ENCODE measurements around the gene CLINT1. TPM values are rescaled to one million over a fixed set of nuclear protein-coding genes. Genes with fewer than 3 reads are reported as not detected.

Gene CLINT1
- total RNA-seq, 1 donor, result 78.6 TPM

DNA sequence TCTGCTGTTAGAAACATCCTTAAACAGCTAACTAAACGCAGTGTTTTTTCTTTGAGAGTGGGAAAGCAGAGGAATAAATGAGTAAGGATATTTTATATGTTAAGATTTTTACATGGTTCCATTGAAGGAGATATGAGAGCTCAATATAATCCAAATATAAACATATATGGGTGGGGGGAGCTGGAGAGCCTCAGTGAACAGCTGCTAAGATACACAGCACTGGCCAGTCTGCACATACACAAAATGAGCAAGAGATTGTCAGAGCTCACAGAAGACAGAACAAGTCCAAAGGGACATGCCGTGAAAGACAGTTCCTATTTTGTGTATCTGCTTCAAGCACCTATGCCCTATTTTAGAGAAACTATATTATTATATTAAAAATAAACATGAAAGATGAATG lies 46.9 kb downstream of the CLINT1 start:
- TF ChIP-seq, protein P1, sequence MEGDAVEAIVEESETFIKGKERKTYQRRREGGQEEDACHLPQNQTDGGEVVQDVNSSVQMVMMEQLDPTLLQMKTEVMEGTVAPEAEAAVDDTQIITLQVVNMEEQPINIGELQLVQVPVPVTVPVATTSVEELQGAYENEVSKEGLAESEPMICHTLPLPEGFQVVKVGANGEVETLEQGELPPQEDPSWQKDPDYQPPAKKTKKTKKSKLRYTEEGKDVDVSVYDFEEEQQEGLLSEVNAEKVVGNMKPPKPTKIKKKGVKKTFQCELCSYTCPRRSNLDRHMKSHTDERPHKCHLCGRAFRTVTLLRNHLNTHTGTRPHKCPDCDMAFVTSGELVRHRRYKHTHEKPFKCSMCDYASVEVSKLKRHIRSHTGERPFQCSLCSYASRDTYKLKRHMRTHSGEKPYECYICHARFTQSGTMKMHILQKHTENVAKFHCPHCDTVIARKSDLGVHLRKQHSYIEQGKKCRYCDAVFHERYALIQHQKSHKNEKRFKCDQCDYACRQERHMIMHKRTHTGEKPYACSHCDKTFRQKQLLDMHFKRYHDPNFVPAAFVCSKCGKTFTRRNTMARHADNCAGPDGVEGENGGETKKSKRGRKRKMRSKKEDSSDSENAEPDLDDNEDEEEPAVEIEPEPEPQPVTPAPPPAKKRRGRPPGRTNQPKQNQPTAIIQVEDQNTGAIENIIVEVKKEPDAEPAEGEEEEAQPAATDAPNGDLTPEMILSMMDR (IDR thresholded peaks at IDR 0.05; ENCODE audit: insufficient read depth, low read length), result no peak
- H3K4me3 ChIP-seq (ENCODE audit: low read depth, low read length), result no peak overlapping the region
- DNase-seq (ENCODE audit: low read depth), result no peak

DNA sequence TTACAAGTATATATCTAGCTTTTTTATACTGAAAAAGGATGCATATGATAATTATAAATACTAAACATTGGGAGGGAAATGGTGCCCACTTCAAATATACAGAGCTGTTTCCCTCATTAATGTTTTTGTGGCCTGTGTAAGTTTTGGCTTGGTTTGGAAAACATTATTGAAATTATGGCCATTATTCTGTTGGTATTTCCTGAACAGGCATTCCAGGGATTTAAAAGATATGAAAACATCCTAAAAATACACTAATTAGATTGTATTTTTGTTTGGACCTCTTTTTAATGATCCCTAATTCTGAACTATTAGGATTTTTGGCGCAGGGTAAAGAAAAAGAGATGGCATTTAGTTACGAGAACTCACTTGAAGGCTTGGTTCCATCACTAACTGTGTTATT lies 50.9 kb downstream of the CLINT1 start:
- DNase-seq (ENCODE audit: low read depth), result no peak
- no peak overlapping the region for H3K4me3 ChIP-seq (ENCODE audit: low read depth, low read length)
- TF ChIP-seq, protein P1 (IDR thresholded peaks at IDR 0.05; ENCODE audit: insufficient read depth, low read length), result no peak

DNA sequence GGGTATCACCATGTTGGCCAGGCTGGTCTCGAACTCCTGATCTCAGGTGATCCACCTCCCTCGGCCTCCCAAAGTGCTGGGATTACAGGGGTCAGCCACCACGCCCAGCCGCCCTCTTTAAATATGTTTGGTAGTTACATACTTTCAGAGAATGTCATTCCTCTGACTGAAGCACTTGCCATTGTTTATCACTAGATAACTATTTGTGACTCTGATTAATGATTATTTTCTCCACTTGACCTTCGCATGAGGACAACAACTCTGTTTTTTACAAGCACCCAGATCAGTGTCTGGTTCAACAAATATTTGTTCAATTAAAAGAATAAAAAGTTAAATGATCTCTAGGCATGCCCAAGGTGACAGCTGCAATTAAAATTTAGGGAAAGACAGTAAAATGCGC lies 56.2 kb downstream of the CLINT1 start:
- TF ChIP-seq, protein P1 (IDR thresholded peaks at IDR 0.05; ENCODE audit: insufficient read depth, low read length), result no peak
- no peak for DNase-seq (ENCODE audit: low read depth)
- H3K4me3 ChIP-seq (ENCODE audit: low read depth, low read length), result no peak overlapping the region

DNA sequence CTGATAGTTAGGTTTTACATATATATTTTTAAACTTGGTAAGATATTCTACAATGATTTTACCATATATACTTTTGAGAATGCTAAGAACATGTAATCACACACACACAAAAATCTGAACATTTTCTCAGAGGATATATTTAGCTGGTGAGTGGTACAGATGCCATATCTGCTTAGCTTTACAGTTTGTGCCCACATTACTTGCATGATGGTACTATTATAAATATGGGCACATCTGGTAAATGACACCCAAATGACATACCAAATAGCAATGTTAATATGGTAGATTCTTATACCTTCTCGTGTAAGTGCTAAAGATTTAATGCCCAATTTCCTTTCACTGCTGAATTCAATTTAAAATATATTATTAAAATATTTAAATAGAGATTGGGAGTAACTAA lies 58.8 kb downstream of the CLINT1 start:
- no peak overlapping the region for H3K4me3 ChIP-seq (ENCODE audit: low read depth, low read length)
- TF ChIP-seq, protein P1 (IDR thresholded peaks at IDR 0.05; ENCODE audit: insufficient read depth, low read length), result no peak
- no peak for DNase-seq (ENCODE audit: low read depth)

DNA sequence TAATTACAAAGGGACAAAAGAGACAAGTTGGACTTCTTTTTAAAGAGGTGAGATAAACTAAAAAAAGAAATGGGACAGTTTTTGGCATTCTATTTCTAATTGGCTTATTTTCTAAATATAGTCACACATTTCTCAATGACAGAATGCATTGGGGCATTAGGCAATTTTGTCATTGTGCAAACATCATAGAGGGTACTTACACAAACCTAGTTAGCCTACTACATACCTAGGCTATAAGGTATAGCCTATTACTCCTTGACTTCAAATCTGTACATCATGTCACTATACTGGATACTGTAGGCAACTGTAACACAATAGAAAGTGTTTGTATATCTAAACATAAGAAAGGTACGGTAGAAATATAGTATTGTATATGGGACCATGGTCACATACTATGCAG lies 59.4 kb downstream of the CLINT1 start:
- H3K4me3 ChIP-seq (ENCODE audit: low read depth, low read length), result no peak overlapping the region
- no peak for DNase-seq (ENCODE audit: low read depth)
- TF ChIP-seq, protein P1 (IDR thresholded peaks at IDR 0.05; ENCODE audit: insufficient read depth, low read length), result no peak

DNA sequence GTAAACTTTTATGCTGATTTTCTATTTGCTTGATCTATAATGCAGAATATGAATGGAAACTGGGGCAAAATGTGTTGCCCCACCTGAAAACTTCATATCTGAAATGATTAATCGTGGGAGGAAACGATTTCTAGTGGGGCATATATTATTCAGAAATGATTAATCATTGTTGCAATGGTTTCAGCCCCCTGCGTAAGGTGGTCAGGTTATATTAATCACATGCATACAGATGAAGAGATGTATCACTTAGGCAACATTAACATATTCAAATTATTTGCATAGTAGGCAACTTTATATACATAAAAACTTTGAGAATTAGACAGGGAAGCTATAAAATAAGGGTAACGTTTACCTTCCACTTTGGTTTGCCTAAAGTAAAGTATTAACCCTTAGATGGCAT lies 65.6 kb downstream of the CLINT1 start:
- no peak overlapping the region for H3K4me3 ChIP-seq (ENCODE audit: low read depth, low read length)
- DNase-seq (ENCODE audit: low read depth), result no peak
- TF ChIP-seq, protein P1 (IDR thresholded peaks at IDR 0.05; ENCODE audit: insufficient read depth, low read length), result no peak

DNA sequence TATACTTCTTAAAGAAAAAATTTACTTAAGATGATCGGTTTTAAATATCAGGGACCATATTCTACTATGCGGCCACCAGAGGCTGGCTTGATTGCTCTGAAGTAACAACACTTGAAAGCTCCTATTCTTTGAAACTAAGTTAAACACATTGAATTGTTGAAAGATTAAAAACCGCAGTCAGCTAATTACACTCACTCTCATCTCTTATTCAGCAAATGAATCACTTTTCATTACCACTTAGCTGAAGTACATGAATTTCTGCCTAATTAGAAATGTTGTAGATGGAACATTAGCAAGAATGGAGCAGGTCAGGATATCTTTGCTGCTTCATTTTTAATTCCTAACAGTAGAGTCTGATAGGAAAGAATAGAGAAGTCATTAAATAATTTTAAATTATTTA lies 73.1 kb downstream of the CLINT1 start:
- TF ChIP-seq, protein P1 (IDR thresholded peaks at IDR 0.05; ENCODE audit: insufficient read depth, low read length), result no peak
- H3K4me3 ChIP-seq (ENCODE audit: low read depth, low read length), result no peak overlapping the region
- no peak for DNase-seq (ENCODE audit: low read depth)
